Renal pelvis (tissue), 4 donors: ENCODE data around the gene CBR1. TPM values are rescaled to one million over a fixed set of nuclear protein-coding genes. Genes with fewer than 3 reads are reported as not detected.
"Not testable (repeated sequence)": the region's sequence is repeated elsewhere in the genome, so short reads cannot be mapped to it uniquely, and the experiment has no call there.

Source experiments
- DNase-seq: peaks from one replicate; pipeline ENCODE4 v3.0.0-alpha.2; 2013
- polyA plus RNA-seq, 3 donors: library from polyadenylated mRNA; unstranded; fragments of 120-200 nt; gene quantifications; one replicate each; pipeline ENCODE4 v1.2.1, GENCODE V29; 2013; ENCODE audit not compliant: insufficient read length in 3 of 3

Gene CBR1
- polyA plus RNA-seq, 3 donors = 45.7 to 75.5 (median 70.4) TPM

GRCh38 chr21:36040389-36040788 lies 29.4 kb upstream of the CBR1 start:
- no peak for DNase-seq

GRCh38 chr21:36041910-36042309 lies 27.9 kb upstream of the CBR1 start:
- DNase-seq = no peak

GRCh38 chr21:36044056-36044455 lies 25.8 kb upstream of the CBR1 start:
- no peak for DNase-seq

- no peak for DNase-seq
Observed at GRCh38 chr21:36045993-36046392, 23.8 kb upstream of the CBR1 start.

- no peak for DNase-seq
Observed at GRCh38 chr21:36047139-36047538, 22.7 kb upstream of the CBR1 start.

- no peak for DNase-seq
Observed at GRCh38 chr21:36048357-36048756, 21.5 kb upstream of the CBR1 start.

GRCh38 chr21:36052860-36053714 lies 16.7 kb upstream of the CBR1 start:
- DNase-seq = no peak

GRCh38 chr21:36053715-36054062 lies 16.1 kb upstream of the CBR1 start:
- DNase-seq = no peak

- no peak for DNase-seq
Observed at GRCh38 chr21:36055551-36055950, 14.3 kb upstream of the CBR1 start.

- peak; percentile 57 for DNase-seq
Observed at GRCh38 chr21:36059823-36060158, 10.0 kb upstream of the CBR1 start.

- DNase-seq = peak; percentile 91
Observed at GRCh38 chr21:36060159-36060921, 9.5 kb upstream of the CBR1 start, which contains the start of gene SETD4. TSS of gene SETD4 (minus strand) at chr21:36060526. CDS start at chr21:36058888, 1,638 bp downstream.

GRCh38 chr21:36061445-36061844 lies 8.4 kb upstream of the CBR1 start:
- DNase-seq = no peak

- no peak for DNase-seq
Observed at GRCh38 chr21:36063375-36064084, 6.3 kb upstream of the CBR1 start.

- no peak for DNase-seq
Observed at GRCh38 chr21:36064085-36064460, 5.8 kb upstream of the CBR1 start.

GRCh38 chr21:36065497-36066036 lies 4.3 kb upstream of the CBR1 start:
- no peak for DNase-seq

GRCh38 chr21:36068748-36069398 lies 951 bp upstream of the CBR1 start:
- DNase-seq = no peak

GRCh38 chr21:36070999-36071398 lies 1.2 kb downstream of the CBR1 start:
- no peak for DNase-seq

- DNase-seq = no peak
Observed at GRCh38 chr21:36072453-36073162, 2.8 kb downstream of the CBR1 start.

GRCh38 chr21:36073181-36073580 lies 3.4 kb downstream of the CBR1 start:
- no peak for DNase-seq

- DNase-seq = not testable (repeated sequence)
Observed at GRCh38 chr21:36073911-36074310, 4.1 kb downstream of the CBR1 start.

- no peak for DNase-seq
Observed at GRCh38 chr21:36075171-36075570, 5.3 kb downstream of the CBR1 start.
